Smooth muscle cell (in vitro differentiated cells): ENCODE results near the gene MAP1S. TPM values are rescaled to one million over a fixed set of nuclear protein-coding genes. Genes with fewer than 3 reads are reported as not detected.
A peak's percentile ranks its signal among the peaks of the same experiment; 100 is the strongest.

ENCODE experiments used
- DNase-seq: peaks from one replicate; lab custom pipeline; 2025; ENCODE audit not compliant: unreplicated experiment; lab: John Stamatoyannopoulos, UW
- H2AFZ ChIP-seq: fragments of 200-600 bp; sonication (generic); 2 replicates; pipeline ENCODE4 v1.6.0; 2016; ENCODE audit warnings: antibody characterized with exemption, low read depth, mild to moderate bottlenecking
- H3F3A ChIP-seq: fragments of 200-600 bp; sonication (generic); 2 replicates; pipeline ENCODE4 v1.6.0; 2017; ENCODE audit warnings: antibody characterized with exemption, low read depth
- H3K27ac ChIP-seq: fragments of 200-600 bp; sonication (generic); 2 replicates; pipeline ENCODE4 v1.5.1; 2016; ENCODE audit warnings: low read depth, mild to moderate bottlenecking
- H3K27me3 ChIP-seq: fragments of 200-600 bp; sonication (generic); 2 replicates; pipeline ENCODE4 v1.6.1; 2016; ENCODE audit warnings: low read depth, mild to moderate bottlenecking
- H3K36me3 ChIP-seq: fragments of 200-600 bp; sonication (generic); 2 replicates; pipeline ENCODE4 v1.5.1; 2016; ENCODE audit warnings: low read depth
- H3K4me1 ChIP-seq: fragments of 200-600 bp; sonication (generic); 2 replicates; pipeline ENCODE4 v1.5.1; 2016; ENCODE audit warnings: low read depth
- H3K4me2 ChIP-seq: fragments of 200-600 bp; sonication (generic); 2 replicates; pipeline ENCODE4 v1.6.0; 2016; ENCODE audit warnings: mild to moderate bottlenecking
- H3K4me3 ChIP-seq: fragments of 200-600 bp; sonication (generic); 2 replicates; pipeline ENCODE4 v1.5.1; 2016; ENCODE audit warnings: mild to moderate bottlenecking
- H3K79me2 ChIP-seq: fragments of 200-600 bp; sonication (generic); 2 replicates; pipeline ENCODE4 v1.6.0; 2016; ENCODE audit warnings: low read depth, mild to moderate bottlenecking
- H3K9ac ChIP-seq: fragments of 200-600 bp; sonication (generic); 2 replicates; pipeline ENCODE4 v1.6.0; 2016; ENCODE audit warnings: low read depth
- H3K9me3 ChIP-seq: fragments of 200-600 bp; sonication (generic); replicated peaks from 2 replicates; pipeline ENCODE4 v1.5.1; 2016; ENCODE audit warnings: low read depth
- H4K20me1 ChIP-seq: fragments of 200-600 bp; sonication (generic); 2 replicates; pipeline ENCODE4 v1.6.0; 2016; ENCODE audit warnings: low read depth
- WGBS: methylation state at CpG from one replicate; pipeline ENCODE4 v1.1.7; 2016; ENCODE audit warnings: low lambda C conversion rate; 5-methylcytosine and 5-hydroxymethylcytosine counted together
- polyA plus RNA-seq: library from polyadenylated mRNA; unstranded; fragments of >200 nt; fragmentation: Nextera tagmentation; extraction: Ambion mirVana; gene quantifications from 2 replicates; pipeline ENCODE4 v1.2.1, GENCODE V29; 2016
- total RNA-seq: library from RNA; depleted of rRNA; stranded (reverse); fragments of >200 nt; gene quantifications from 2 replicates; pipeline ENCODE4 v1.2.3, GENCODE V29; 2014
- TF ChIP-seq, protein P1 (sequence below): fragments of 200-600 bp; sonication (generic); IDR thresholded peaks from 2 replicates; pipeline ENCODE4 v1.5.1; 2017; ENCODE audit warnings: borderline replicate concordance, mild to moderate bottlenecking, antibody characterized with exemption; ENCODE audit not compliant: insufficient read depth, poor library complexity, severe bottlenecking

The MAP1S gene
- total and polyA plus RNA-seq, 2 experiments from 2014 or later, result 10.2 to 62.1 TPM

DNA sequence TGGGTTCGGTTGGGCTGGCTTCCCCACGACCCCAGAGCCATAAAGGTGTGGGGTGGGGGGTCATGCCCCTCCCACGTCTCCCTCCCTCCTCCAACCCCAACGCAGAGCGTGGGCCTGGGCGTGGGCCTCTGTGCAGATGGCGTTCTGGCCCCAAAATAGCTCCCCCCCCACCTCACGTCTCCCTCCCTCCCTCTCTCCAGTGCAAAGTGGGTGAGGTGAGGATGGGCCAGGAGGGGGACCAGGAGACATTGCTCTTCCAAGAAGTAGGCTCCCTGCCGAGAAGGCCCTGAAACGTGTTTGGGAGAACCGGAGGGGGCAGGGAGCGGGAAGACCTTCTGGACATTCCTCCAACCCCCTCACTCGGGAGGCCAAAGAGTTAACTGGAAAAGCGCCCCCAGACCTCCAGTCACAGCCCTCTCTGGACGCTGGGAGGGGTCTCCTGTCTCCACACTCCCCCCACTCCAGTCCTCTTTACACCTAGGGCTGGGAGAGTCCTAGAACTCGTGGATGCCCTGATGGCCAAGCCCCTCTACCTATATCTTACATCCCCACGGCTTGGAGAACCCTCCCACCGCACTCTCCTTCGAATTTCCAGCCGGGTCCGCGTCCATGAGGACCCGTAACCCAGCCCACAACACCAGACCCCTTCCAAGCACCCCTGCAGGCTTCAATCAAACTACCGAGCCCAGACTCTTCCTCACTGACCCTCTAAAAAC, 32.0 kb upstream of the MAP1S start:
- peaks cover 5% of the 10 kb centered on the region for H3K4me1 ChIP-seq
- peak overlapping the region; percentile 37 for H3K4me3 ChIP-seq
- H3K27ac ChIP-seq, result no peak overlapping the region
- no peaks in the 10 kb centered on the region for H3K36me3 ChIP-seq
- 7% methylated on average over 23 of the region's 24 CpGs for WGBS
- DNase-seq, result no peak
- H4K20me1 ChIP-seq, result no peaks in the 10 kb centered on the region
- H3K9ac ChIP-seq, result no peak overlapping the region
- H3K27me3 ChIP-seq, result peaks cover 26% of the 10 kb centered on the region
- no peak overlapping the region for H2AFZ ChIP-seq
- H3K9me3 ChIP-seq, result no peaks in the 10 kb centered on the region
- peak overlapping the region; percentile 84 for H3K4me2 ChIP-seq
- no peaks in the 10 kb centered on the region for H3F3A ChIP-seq
- TF ChIP-seq, protein P1, sequence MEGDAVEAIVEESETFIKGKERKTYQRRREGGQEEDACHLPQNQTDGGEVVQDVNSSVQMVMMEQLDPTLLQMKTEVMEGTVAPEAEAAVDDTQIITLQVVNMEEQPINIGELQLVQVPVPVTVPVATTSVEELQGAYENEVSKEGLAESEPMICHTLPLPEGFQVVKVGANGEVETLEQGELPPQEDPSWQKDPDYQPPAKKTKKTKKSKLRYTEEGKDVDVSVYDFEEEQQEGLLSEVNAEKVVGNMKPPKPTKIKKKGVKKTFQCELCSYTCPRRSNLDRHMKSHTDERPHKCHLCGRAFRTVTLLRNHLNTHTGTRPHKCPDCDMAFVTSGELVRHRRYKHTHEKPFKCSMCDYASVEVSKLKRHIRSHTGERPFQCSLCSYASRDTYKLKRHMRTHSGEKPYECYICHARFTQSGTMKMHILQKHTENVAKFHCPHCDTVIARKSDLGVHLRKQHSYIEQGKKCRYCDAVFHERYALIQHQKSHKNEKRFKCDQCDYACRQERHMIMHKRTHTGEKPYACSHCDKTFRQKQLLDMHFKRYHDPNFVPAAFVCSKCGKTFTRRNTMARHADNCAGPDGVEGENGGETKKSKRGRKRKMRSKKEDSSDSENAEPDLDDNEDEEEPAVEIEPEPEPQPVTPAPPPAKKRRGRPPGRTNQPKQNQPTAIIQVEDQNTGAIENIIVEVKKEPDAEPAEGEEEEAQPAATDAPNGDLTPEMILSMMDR, result no peak
- no peaks in the 10 kb centered on the region for H3K79me2 ChIP-seq

DNA sequence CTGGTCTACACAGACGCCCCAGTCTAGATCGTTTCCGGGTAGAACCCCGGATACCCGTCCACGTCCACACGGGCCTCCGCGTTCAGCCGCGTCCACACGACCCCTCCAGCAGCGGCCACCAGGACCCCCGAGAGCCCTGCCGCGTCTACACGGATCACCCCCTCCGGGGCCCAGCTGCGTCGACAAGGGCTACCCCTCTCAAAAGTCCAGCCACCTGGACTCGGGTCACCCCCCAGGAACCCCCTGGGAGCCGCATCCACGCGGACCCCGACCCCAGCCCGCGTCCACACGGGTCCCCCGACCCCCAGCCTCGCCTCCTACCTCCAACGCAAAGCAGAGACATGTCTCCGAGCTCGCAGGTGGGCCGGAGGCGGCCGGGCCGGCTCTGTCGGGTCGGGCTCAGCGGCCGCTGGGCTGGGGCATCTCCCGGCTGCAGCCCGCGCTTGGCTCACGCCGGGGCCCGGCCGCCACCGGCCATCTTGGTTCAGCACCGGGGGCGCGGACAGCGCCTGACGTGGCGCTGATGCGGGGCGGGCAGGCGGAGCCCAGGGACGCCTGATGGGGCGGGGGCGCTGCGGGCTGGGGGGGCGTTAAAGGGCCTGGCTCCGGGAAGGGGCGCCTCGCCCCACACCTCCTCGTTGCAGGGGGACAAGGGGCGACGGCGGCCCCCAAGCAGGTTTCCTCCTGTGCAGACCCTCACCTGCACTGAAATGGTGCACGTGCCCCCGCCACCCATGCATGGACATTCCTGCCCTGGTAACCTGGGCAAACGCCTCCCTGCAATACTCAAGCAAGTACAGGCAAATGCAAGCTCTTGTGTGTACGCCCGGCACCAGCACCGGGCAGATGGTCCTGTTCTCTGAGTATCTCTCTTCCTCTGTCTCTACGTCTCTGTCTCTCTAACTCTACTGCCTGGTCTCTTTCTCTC, 31.2 kb upstream of the MAP1S start, which contains the start of gene UNC13A:
UNC13A (minus strand) TSS at position 498 of the 928 bp plus-strand sequence; CDS start at position 343, 155 bp downstream.
- DNase-seq, result peak; percentile 52
- no peaks in the 10 kb centered on the region for H4K20me1 ChIP-seq
- H2AFZ ChIP-seq, result no peak within 1 kb of the TSS
- WGBS, result 4% methylated on average over 44 of the region's 77 CpGs
- H3K4me2 ChIP-seq, result peak within 1 kb of the TSS; percentile 84
- H3K79me2 ChIP-seq, result no peaks in the 10 kb centered on the region
- no peak within 1 kb of the TSS for H3K27ac ChIP-seq
- no peaks in the 10 kb centered on the region for H3F3A ChIP-seq
- no peak within 1 kb of the TSS for H3K9ac ChIP-seq
- H3K4me3 ChIP-seq, result peak within 1 kb of the TSS; percentile 37
- peaks cover 5% of the 10 kb centered on the region for H3K4me1 ChIP-seq
- H3K36me3 ChIP-seq, result no peaks in the 10 kb centered on the region
- H3K27me3 ChIP-seq, result peaks cover 26% of the 10 kb centered on the region
- no peaks in the 10 kb centered on the region for H3K9me3 ChIP-seq
- TF ChIP-seq, protein P1, result no peak

DNA sequence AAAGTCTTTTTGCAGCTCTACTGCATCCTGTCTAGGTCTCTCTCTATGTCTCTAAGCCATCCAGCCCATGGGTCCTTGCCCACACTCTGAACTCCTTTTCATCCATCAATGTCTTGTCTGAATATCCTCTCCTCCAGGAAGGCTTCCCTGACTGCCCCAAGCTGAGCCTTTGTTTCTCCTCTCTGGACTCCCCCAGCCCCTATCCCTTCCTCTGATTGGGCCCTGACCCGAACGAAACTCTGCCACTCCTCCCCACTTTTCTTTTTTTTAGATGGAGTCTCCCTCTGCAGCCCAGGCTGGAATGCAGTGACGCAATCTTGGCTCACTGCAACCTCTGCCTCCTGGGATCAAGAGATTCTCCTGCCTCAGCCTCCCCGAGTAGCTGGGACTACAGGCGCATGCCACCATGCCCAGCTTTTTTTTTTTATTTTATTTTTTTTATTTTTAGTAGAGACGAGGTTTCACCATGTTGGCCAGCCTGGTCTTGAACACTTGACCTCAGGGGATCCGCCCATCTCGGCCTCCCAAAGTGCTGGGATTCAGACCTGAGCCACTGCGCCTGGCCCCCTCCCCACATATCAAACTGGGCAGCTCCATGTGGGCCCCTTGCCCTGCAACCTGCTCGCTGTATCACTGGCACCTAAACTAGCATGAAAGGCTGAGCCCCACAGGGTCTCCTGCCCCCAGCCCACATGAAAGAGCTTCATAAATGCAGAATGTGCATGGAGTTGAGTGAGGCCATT, 30.3 kb upstream of the MAP1S start:
- no peaks in the 10 kb centered on the region for H3K36me3 ChIP-seq
- H3K4me1 ChIP-seq, result peaks cover 5% of the 10 kb centered on the region
- no peaks in the 10 kb centered on the region for H3K79me2 ChIP-seq
- peaks cover 26% of the 10 kb centered on the region for H3K27me3 ChIP-seq
- no peak overlapping the region for H3K4me2 ChIP-seq
- no peak overlapping the region for H2AFZ ChIP-seq
- H3F3A ChIP-seq, result no peaks in the 10 kb centered on the region
- TF ChIP-seq, protein P1, result no peak
- H3K4me3 ChIP-seq, result no peak overlapping the region
- DNase-seq, result no peak
- H4K20me1 ChIP-seq, result no peaks in the 10 kb centered on the region
- 70% methylated on average over 10 of the region's 10 CpGs for WGBS
- H3K9me3 ChIP-seq, result no peaks in the 10 kb centered on the region
- no peak overlapping the region for H3K9ac ChIP-seq
- no peak overlapping the region for H3K27ac ChIP-seq
